K562 (cell line): ENCODE results near the gene PLXNB3. TPM values are rescaled to one million over a fixed set of nuclear protein-coding genes. Genes with fewer than 3 reads are reported as not detected.

Experiments used
- DIDO1 ChIP-seq: fragments of 450-650 bp; IDR thresholded peaks from 2 replicates; pipeline ENCODE4 v1.6.1; 2016; ENCODE audit warnings: low read depth, missing biosample characterization, missing genetic modification characterization
- FOXJ3 ChIP-seq: sonication (generic); formaldehyde crosslinking; IDR thresholded peaks from 2 replicates; pipeline ENCODE4 v1.4.0; 2020; ENCODE audit warnings: mild to moderate bottlenecking, missing genetic modification reagents
- GABPA ChIP-seq: fragments of 200-800 bp; sonication (Bioruptor generic); conservative IDR thresholded peaks from 2 replicates; pipeline ENCODE4 v1.6.1; 2016; ENCODE audit warnings: low read depth, missing genetic modification characterization, missing compliant biosample characterization
- GTF3C2 ChIP-seq: IDR thresholded peaks from 3 replicates; pipeline ENCODE4 v1.6.1; 2011; ENCODE audit warnings: borderline replicate concordance, mild to moderate bottlenecking, moderate library complexity; ENCODE audit not compliant: insufficient read length; ENCODE audit errors: extremely low read depth
- HCFC1 ChIP-seq: IDR thresholded peaks from 2 replicates; pipeline ENCODE4 v1.6.1; 2012; ENCODE audit warnings: low read depth, low read length, improper control_type of control experiment
- HNRNPH1 ChIP-seq: fragments of 200-400 bp; formaldehyde crosslinking; optimal IDR thresholded peaks from 2 replicates; pipeline ENCODE3; 2017; ENCODE audit warnings: low read depth, mild to moderate bottlenecking, low read length, moderate library complexity
- SMC3 ChIP-seq: conservative IDR thresholded peaks from 2 replicates; pipeline ENCODE4 v1.6.1; 2011; ENCODE audit warnings: low read depth, low read length, improper control_type of control experiment; ENCODE audit not compliant: insufficient read depth
- TARDBP ChIP-seq: fragments of 450-650 bp; IDR thresholded peaks from 2 replicates; pipeline ENCODE4 v1.6.1; 2016
- ZC3H8 ChIP-seq: fragments of 450-650 bp; IDR thresholded peaks from 2 replicates; pipeline ENCODE4 v1.6.1; 2017
- ZNF274 ChIP-seq: IDR thresholded peaks from 2 replicates; pipeline ENCODE4 v1.6.1; 2011; ENCODE audit warnings: low read depth, mild to moderate bottlenecking, low read length, moderate library complexity, borderline replicate concordance
- ZNF77 ChIP-seq: fragments of 250-450 bp; sonication (Bioruptor Pico); IDR thresholded peaks from 2 replicates; pipeline ENCODE4 v1.5.0; 2020
- polyA plus RNA-seq, 8 experiments: library from polyadenylated mRNA; depleted of rRNA in 4 of 8; stranded (reverse) in 5 of 8; unstranded in 3 of 8; fragments of >200 nt; fragmentation: Nextera tagmentation in 2 of 8; fragmentation: Illumina TruSeq in 1 of 8; extraction: Ambion mirVana in 2 of 8; extraction: Trizol in 1 of 8; gene quantifications; 2 replicates each; pipeline versions ENCODE4 v1.2.1 to v1.2.3, GENCODE V29; 2011 to 2014; ENCODE audit warnings: inconsistent platforms in 1 of 8, missing spikeins in 1 of 8
- total RNA-seq, 7 experiments: library from RNA; depleted of rRNA in 6 of 7; stranded (reverse); fragments of >200 nt in 6 of 7; fragmentation: Illumina TruSeq in 2 of 7; extraction: Trizol in 2 of 7; gene quantifications; 2 replicates each; pipeline versions ENCODE4 v1.2.1 to v1.2.3, GENCODE V29; 2011 to 2021; ENCODE audit warnings: low replicate concordance in 1 of 7
- TF ChIP-seq, protein P1 (sequence below), 2 experiments: IDR thresholded peaks; 2 replicates each; pipeline ENCODE4 v1.6.1; 2011; ENCODE audit warnings: borderline replicate concordance in 1 of 2, control low read depth in 1 of 2, low read depth in 1 of 2, low read length in 1 of 2, mild to moderate bottlenecking in 1 of 2, mixed read lengths in 1 of 2, moderate library complexity in 1 of 2; ENCODE audit not compliant: insufficient read depth in 1 of 2, insufficient read length in 1 of 2, poor library complexity in 1 of 2, severe bottlenecking in 1 of 2; ENCODE audit errors: extremely low read depth in 1 of 2
- TF ChIP-seq, protein P2 (sequence below): fragments of 450-650 bp; formaldehyde crosslinking; IDR thresholded peaks from 2 replicates; pipeline ENCODE4 v1.4.0; 2020; ENCODE audit warnings: mild to moderate bottlenecking

PLXNB3 gene
- total and polyA plus RNA-seq, 9 of the 15 experiments (the other 6 are each of a cell fraction or from before 2014, with no cell fraction given): 0.22 to 2.0 (median 1.4) TPM; not detected in 2

DNA sequence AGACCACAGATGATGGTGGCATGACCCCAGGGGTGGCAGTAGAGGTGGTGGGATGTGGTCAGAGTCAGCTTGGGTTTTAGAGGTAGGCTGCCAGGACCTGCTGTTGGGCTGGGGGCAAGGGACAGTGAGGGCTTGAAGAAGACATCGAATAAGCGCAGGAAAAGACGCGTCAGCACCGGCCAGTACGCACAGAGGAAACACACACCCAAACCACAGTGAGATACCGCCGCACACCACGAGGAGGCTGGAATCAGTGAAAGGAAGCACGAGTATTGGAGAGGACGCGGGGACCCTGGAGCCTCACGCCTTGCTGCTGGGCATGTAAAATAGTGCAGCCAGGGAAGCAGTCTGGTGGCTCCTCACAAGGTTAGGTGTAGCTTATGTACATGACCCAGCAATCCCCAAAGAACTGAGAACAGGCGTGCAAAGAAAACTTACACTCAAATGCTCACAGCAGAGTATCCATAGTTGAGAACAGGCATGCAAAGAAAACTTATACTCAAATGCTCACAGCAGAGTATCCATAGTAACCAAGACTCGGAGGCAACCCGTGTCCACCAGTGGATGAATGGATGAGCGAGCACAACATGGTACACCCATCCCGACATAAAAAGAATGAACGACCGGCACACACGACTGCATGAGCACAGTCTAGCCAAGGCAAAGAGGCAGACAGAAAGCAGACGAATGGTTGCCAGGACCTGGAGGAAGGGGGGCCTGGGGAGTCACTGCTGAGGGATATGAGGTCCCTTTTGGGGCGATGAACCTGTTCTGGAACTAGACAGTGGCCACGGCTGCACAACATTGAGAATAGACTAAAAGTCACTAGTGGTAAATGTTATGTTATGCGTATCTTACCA lies 53.0 kb downstream of the PLXNB3 start (continued):
- no peak for TF ChIP-seq GTF3C2
- TF ChIP-seq FOXJ3 (CRISPR knock-in tag): no peak
- TF ChIP-seq SMC3: 0 out of 2 replicates have a peak, but pooled peaks have one; percentile 19
- no peak for TF ChIP-seq ZC3H8
- no peak for TF ChIP-seq GABPA (tag)
- TF ChIP-seq HNRNPH1: no peak
- TF ChIP-seq ZNF274: no peak
- no peak for TF ChIP-seq HCFC1
- no peak for TF ChIP-seq DIDO1 (tag)
- TF ChIP-seq, protein P1, sequence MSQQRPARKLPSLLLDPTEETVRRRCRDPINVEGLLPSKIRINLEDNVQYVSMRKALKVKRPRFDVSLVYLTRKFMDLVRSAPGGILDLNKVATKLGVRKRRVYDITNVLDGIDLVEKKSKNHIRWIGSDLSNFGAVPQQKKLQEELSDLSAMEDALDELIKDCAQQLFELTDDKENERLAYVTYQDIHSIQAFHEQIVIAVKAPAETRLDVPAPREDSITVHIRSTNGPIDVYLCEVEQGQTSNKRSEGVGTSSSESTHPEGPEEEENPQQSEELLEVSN (IDR thresholded peaks at IDR 0.05; ENCODE audit: borderline replicate concordance in 1 of 2, extremely low read depth in 1 of 2, insufficient read depth in 1 of 2, insufficient read length in 1 of 2, low read depth in 1 of 2, low read length in 1 of 2, poor library complexity in 1 of 2, severe bottlenecking in 1 of 2): peak; percentile 17 to 64
- TF ChIP-seq, protein P2, sequence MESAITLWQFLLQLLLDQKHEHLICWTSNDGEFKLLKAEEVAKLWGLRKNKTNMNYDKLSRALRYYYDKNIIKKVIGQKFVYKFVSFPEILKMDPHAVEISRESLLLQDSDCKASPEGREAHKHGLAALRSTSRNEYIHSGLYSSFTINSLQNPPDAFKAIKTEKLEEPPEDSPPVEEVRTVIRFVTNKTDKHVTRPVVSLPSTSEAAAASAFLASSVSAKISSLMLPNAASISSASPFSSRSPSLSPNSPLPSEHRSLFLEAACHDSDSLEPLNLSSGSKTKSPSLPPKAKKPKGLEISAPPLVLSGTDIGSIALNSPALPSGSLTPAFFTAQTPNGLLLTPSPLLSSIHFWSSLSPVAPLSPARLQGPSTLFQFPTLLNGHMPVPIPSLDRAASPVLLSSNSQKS: no peak
- TF ChIP-seq TARDBP: no peak
- no peak for TF ChIP-seq ZNF77 (CRISPR knock-in tag)
